Astrocyte (in vitro differentiated cells and primary cell): ENCODE results near the gene BTLA.

Experiments
- CTCF ChIP-seq: IDR thresholded peaks from 2 replicates; pipeline ENCODE4 v1.5.1; 2011; ENCODE audit warnings: low read depth, mild to moderate bottlenecking, inconsistent platforms, low read length, moderate library complexity; ENCODE audit not compliant: insufficient read depth
- EZH2 ChIP-seq: IDR thresholded peaks from 2 replicates; pipeline ENCODE4 v1.6.1; 2012; ENCODE audit warnings: mild to moderate bottlenecking, low read length, inconsistent platforms; ENCODE audit not compliant: insufficient read depth

GRCh38 chr3:112427123-112427522 lies 72.1 kb downstream of the BTLA start:
- TF ChIP-seq CTCF (no peak), EZH2 (no peak)
